Progenitor cell of endocrine pancreas (in vitro differentiated cells): ENCODE measurements around the gene POU2F3. TPM values are rescaled to one million over a fixed set of nuclear protein-coding genes. Genes with fewer than 3 reads are reported as not detected.

Experiments used
- DNase-seq: peaks from one replicate; pipeline ENCODE4 v3.0.0; 2021; ENCODE audit warnings: low spot score; ENCODE audit not compliant: unreplicated experiment
- H3K27ac Mint-ChIP-seq: 2 replicates; pipeline ENCODE4 v1.8.0; 2021; ENCODE audit warnings: mild to moderate bottlenecking, moderate library complexity, mixed read lengths
- H3K27me3 Mint-ChIP-seq: 2 replicates; pipeline ENCODE4 v1.8.0; 2021; ENCODE audit warnings: mixed read lengths
- H3K36me3 Mint-ChIP-seq: 2 replicates; pipeline ENCODE4 v1.8.0; 2022; ENCODE audit warnings: mixed read lengths; ENCODE audit not compliant: insufficient read depth
- H3K4me1 Mint-ChIP-seq: 2 replicates; pipeline ENCODE4 v1.8.0; 2021; ENCODE audit warnings: low read depth, mixed read lengths
- H3K4me3 Mint-ChIP-seq: 2 replicates; pipeline ENCODE4 v1.8.0; 2021; ENCODE audit warnings: low read depth, mild to moderate bottlenecking, moderate library complexity, mixed read lengths
- H3K9me3 Mint-ChIP-seq: 2 replicates; pipeline ENCODE4 v1.8.0; 2021; ENCODE audit warnings: low read depth, mixed read lengths
- total RNA-seq: library from RNA; stranded (reverse); gene quantifications from 2 replicates; pipeline ENCODE4 v1.2.1, GENCODE V29; 2021
- TF ChIP-seq, protein P1 (sequence below): fragments of 200-600 bp; sonication (generic); IDR thresholded peaks from one replicate; pipeline ENCODE4 v1.5.0; 2021; ENCODE audit warnings: antibody characterized with exemption, mild to moderate bottlenecking; ENCODE audit not compliant: unreplicated experiment

Gene POU2F3
- total RNA-seq, 1 donor from 2014 or later: not detected

DNA sequence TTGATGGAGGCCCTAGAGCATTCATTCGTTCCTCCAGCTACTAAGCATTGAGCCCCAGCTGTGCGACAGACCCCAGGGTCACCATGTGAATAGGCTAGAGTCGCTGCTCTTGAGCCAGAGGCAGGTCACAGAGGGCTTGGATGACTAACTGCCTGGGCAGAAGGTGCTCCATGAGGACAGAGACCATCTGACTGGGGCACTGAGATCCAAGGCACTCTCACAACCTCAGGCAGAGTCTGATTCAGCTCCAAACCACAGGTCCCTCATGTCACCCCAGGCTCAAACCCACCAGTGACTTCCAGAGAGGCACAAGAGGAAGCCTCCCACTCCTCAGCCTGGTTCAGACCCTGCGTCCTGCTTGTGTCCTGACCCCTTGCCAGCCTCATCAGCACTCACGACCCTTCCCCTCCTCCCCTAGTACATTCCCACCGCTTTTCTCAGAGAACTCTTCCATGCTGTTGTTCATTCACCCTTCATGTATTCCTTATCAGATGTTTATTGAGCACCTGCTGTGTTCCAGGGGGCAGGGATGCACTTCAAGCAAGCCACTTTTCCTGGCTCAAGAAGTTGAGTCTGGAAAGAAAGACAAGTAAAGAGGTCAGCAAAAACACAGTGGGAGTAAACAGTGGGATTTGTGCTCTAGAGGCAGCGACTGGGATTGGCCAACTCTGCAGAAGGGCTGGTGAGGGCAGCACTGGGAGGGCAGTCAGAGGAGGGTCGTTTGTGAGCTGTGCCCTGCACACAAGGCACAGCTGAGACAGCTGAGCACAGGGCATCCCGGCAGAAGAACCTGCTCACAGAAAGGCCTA, 19.8 kb upstream of the POU2F3 start:
- DNase-seq: no peak
- Mint-ChIP-seq H3K4me3 (no peak overlapping the region), H3K9me3 (no peaks in the 10 kb centered on the region), H3K4me1 (peaks cover 3% of the 10 kb centered on the region), H3K27ac (no peak overlapping the region), H3K27me3 (peaks cover 5% of the 10 kb centered on the region), H3K36me3 (no peaks in the 10 kb centered on the region)
- TF ChIP-seq, protein P1, sequence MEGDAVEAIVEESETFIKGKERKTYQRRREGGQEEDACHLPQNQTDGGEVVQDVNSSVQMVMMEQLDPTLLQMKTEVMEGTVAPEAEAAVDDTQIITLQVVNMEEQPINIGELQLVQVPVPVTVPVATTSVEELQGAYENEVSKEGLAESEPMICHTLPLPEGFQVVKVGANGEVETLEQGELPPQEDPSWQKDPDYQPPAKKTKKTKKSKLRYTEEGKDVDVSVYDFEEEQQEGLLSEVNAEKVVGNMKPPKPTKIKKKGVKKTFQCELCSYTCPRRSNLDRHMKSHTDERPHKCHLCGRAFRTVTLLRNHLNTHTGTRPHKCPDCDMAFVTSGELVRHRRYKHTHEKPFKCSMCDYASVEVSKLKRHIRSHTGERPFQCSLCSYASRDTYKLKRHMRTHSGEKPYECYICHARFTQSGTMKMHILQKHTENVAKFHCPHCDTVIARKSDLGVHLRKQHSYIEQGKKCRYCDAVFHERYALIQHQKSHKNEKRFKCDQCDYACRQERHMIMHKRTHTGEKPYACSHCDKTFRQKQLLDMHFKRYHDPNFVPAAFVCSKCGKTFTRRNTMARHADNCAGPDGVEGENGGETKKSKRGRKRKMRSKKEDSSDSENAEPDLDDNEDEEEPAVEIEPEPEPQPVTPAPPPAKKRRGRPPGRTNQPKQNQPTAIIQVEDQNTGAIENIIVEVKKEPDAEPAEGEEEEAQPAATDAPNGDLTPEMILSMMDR: no peak

DNA sequence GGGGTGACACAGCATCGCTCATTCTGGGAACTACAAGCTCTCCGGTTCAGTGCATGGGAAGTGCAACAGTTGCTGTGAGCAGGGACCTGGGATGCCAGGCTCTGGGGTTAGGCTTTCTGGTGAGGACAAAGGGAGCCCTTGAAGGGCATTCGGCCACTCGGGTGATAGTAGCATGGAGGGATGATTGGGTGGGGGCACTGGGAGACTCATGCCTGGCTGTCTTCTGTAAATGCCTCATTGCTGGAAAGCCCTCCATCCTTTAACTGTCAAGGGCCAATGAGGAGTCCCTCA, 19.2 kb upstream of the POU2F3 start:
- H3K27ac Mint-ChIP-seq: no peak overlapping the region
- no peaks in the 10 kb centered on the region for H3K36me3 Mint-ChIP-seq
- TF ChIP-seq, protein P1: no peak
- H3K27me3 Mint-ChIP-seq: peaks cover 7% of the 10 kb centered on the region
- no peak overlapping the region for H3K4me3 Mint-ChIP-seq
- no peaks in the 10 kb centered on the region for H3K9me3 Mint-ChIP-seq
- peaks cover 3% of the 10 kb centered on the region for H3K4me1 Mint-ChIP-seq
- no peak for DNase-seq

DNA sequence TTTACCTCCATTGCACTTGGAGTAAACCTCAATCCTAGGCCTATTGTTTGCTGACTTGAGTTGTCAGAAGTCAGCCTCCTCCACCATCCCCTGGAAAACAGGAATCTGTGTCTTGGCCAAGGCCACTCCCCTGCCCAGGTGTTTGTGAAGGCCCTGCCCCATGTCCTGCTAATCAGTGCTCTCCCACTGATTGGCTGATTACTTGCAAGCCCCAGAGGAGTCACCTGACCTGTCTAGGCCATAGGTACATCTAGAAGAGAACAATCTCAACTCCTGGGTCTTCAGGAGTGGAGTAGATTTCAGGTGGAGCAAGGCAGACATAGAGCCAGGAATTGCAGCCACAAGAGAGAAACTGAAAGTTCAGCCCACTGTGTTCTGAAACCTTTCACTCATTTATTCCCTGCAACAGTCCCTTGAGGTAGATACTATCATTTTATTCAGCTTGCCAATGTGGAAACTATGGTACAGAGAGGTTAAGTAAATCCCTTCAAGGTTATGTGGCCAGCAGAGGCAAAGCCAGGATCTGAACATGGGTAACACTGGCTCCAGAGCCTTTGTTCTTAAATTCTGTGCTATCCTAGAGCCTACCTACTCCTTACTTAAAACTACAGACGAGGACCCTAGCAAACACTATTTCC, 18.7 kb upstream of the POU2F3 start:
- Mint-ChIP-seq H3K36me3 (no peaks in the 10 kb centered on the region), H3K27me3 (peaks cover 10% of the 10 kb centered on the region), H3K27ac (peak overlapping the region; percentile 56), H3K9me3 (no peaks in the 10 kb centered on the region), H3K4me3 (no peak overlapping the region), H3K4me1 (peaks cover 3% of the 10 kb centered on the region)
- TF ChIP-seq, protein P1: no peak
- DNase-seq: no peak

DNA sequence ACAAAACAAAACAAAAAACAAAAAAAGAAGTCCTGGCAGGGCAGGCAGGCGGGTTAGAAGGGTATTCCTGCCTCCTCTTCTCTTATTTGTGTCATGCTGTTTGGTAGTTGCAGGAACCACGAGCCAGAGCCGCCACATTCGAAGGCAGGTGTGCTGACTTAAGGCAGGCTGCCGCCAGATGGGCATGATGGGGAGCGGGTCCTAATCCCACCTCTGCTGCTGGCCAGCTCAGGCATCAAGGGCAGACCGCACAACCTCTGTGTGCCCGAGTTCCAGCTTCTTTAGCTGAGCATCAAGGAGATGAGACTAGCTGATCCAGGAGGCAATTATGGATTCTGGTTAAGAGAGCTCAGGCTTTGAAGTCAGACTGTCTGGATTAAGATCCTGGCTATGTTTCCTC, 17.0 kb upstream of the POU2F3 start:
- Mint-ChIP-seq H3K4me3 (no peak overlapping the region), H3K9me3 (no peaks in the 10 kb centered on the region), H3K27me3 (peaks cover 10% of the 10 kb centered on the region), H3K27ac (no peak overlapping the region), H3K4me1 (peaks cover 3% of the 10 kb centered on the region), H3K36me3 (no peaks in the 10 kb centered on the region)
- no peak for DNase-seq
- TF ChIP-seq, protein P1: no peak

DNA sequence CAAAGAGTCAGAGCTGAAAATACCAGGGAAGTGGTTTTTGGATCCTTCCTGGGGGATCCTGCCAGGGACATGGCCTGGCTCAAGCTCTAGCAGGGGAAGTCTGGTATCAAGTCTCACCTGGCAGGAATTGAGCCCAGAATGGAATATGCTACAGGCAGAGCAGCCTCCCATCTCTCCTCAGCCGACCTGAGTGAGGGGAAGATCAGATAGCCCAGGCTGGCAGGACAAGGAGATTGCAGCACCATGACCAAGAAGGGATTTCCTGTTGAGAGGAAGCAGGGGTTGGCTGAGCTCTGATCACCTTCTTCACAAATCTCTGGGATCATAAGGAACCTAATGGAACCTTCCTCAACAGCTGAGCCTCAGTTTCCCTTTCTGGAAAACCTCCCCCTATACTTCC, 16.1 kb upstream of the POU2F3 start:
- DNase-seq: no peak
- TF ChIP-seq, protein P1: no peak
- Mint-ChIP-seq H3K4me1 (peaks cover 3% of the 10 kb centered on the region), H3K27ac (no peak overlapping the region), H3K27me3 (peaks cover 10% of the 10 kb centered on the region), H3K36me3 (no peaks in the 10 kb centered on the region), H3K4me3 (no peak overlapping the region), H3K9me3 (no peaks in the 10 kb centered on the region)
